ENCODE results near the gene C6orf141. TPM values are rescaled to one million over a fixed set of nuclear protein-coding genes. Genes with fewer than 3 reads are reported as not detected.

Gene C6orf141
- total and polyA plus RNA-seq, 2 of the 13 experiments (the other 11 are each of a cell fraction or from before 2014, with no cell fraction given): 0.07 TPM; not detected in 1

DNA sequence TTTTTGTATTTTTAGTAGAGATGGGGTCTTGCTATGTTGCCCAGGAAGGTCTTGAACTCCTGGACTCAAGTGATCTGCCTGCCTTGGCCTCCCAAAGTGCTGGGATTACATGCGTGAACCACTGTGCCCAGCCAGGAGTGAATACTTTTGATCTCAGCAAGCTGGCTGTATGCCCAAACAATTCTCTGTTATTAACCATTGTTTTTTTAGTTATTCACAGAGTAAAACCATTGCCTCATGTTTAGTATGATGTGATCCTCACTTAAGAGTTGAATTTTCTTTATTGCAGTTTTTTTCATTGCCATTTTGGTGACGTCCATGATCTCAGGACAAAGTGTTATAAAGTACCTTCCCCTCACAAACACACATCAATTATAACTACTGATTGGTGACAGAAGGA is 14.8 kb downstream of the C6orf141 start:
- Histone ChIP-seq H3K27ac (ENCODE audit: extremely low read length, insufficient read depth, low read length) (no peak overlapping the region), H3K27me3 (ENCODE audit: control insufficient read depth in 1 of 2, insufficient read depth in 2 of 2, low read length in 2 of 2) (no peaks in the 10 kb centered on the region), H3K9me3 (ENCODE audit: low read length) (no peaks in the 10 kb centered on the region), H2AFZ (ENCODE audit: low read length) (no peak overlapping the region), H3K36me3 (replicated peaks in 1 of 2; ENCODE audit: control insufficient read depth in 1 of 2, insufficient read depth in 2 of 2, low read length in 2 of 2) (no peaks in the 10 kb centered on the region), H4K20me1 (ENCODE audit: insufficient read depth, low read length) (no peaks in the 10 kb centered on the region), H3K4me2 (ENCODE audit: low read depth, low read length) (no peak overlapping the region), H3K79me2 (ENCODE audit: insufficient read depth, low read length) (no peaks in the 10 kb centered on the region), H3K4me1 (ENCODE audit: insufficient read depth, low read length) (peaks cover 35% of the 10 kb centered on the region), H3K4me3 (replicated peaks in 1 of 3; ENCODE audit: insufficient read depth in 1 of 3, low read depth in 2 of 3, low read length in 3 of 3) (no peak overlapping the region), H3K9ac (ENCODE audit: insufficient read depth, low read depth, low read length) (no peak overlapping the region)
- ATAC-seq (no peak), DNase-seq (ENCODE audit: low spot score) (no peak), FAIRE-seq (no peak)
- in situ Hi-C loops (cut with HindIII; ENCODE audit: extremely low pct_ligation_motif_present, low pct_unique_long_range_greater_than_20kb) (no loop called here), intact Hi-C loops (cut with micrococcal nuclease; ENCODE audit: unreplicated experiment) (no loop called here)
- ChIA-PET POLR2A (no interaction called here), CTCF (ENCODE audit: low intra/inter-chr PET ratio, low total read pairs) (no interaction called here)
- no TSS peak for BruUV-seq (replicated peaks)
- 35% methylated on average over 2 of the region's 2 CpGs for WGBS (ENCODE audit: low lambda C conversion rate)
- TF ChIP-seq, protein P1, sequence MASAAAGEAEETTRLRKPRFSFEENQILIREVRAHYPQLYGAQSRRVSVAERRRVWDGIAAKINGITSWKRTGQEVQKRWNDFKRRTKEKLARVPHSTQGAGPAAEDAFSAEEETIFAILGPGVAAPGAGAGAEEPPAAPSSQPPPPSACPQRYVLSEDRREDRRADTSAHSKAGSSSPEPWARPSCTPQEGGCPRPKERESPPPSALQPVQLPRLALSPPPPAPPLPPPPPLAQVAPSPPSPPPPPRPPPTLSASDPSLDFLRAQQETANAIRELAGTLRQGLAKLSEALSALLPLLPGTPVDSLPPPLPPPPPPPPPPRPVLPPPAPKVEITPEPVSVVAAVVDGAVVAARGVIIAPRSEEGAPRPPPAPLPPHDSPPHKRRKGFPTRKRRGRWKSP (CRISPR knock-in tag; IDR thresholded peaks at IDR 0.05): no peak
- TF ChIP-seq ZNF235 (CRISPR knock-in tag; IDR thresholded peaks at IDR 0.05; ENCODE audit: borderline replicate concordance): no peak
- no peak for TF ChIP-seq MXD4 (CRISPR knock-in tag; IDR thresholded peaks at IDR 0.05)
- TF ChIP-seq ZNF234 (CRISPR knock-in tag; conservative IDR thresholded peaks at IDR 0.05): no peak
- TF ChIP-seq JUN (CRISPR knock-in tag; IDR thresholded peaks at IDR 0.05): no peak
- TF ChIP-seq, protein P2, sequence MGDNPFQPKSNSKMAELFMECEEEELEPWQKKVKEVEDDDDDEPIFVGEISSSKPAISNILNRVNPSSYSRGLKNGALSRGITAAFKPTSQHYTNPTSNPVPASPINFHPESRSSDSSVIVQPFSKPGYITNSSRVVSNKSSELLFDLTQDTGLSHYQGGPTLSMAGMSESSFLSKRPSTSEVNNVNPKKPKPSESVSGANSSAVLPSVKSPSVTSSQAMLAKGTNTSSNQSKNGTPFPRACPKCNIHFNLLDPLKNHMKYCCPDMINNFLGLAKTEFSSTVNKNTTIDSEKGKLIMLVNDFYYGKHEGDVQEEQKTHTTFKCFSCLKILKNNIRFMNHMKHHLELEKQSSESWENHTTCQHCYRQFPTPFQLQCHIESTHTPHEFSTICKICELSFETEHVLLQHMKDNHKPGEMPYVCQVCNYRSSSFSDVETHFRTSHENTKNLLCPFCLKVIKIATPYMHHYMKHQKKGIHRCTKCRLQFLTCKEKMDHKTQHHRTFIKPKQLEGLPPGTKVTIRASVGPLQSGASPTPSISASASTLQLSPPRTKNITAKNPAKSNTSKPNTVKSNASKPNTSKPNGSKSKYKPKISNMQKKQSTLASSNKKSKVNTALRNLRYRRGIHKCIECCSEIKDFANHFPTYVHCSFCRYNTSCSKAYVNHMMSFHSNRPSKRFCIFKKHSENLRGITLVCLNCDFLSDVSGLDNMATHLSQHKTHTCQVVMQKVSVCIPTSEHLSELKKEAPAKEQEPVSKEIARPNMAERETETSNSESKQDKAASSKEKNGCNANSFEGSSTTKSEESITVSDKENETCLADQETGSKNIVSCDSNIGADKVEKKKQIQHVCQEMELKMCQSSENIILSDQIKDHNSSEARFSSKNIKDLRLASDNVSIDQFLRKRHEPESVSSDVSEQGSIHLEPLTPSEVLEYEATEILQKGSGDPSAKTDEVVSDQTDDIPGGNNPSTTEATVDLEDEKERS (CRISPR knock-in tag; IDR thresholded peaks at IDR 0.05): no peak
- TF ChIP-seq ZFP36L1 (CRISPR knock-in tag; IDR thresholded peaks at IDR 0.05): no peak
- TF ChIP-seq RARA (CRISPR knock-in tag; IDR thresholded peaks at IDR 0.05): no peak
- TF ChIP-seq ZHX1 (CRISPR knock-in tag; IDR thresholded peaks at IDR 0.05; ENCODE audit: low read depth): no peak
- TF ChIP-seq, protein P3, sequence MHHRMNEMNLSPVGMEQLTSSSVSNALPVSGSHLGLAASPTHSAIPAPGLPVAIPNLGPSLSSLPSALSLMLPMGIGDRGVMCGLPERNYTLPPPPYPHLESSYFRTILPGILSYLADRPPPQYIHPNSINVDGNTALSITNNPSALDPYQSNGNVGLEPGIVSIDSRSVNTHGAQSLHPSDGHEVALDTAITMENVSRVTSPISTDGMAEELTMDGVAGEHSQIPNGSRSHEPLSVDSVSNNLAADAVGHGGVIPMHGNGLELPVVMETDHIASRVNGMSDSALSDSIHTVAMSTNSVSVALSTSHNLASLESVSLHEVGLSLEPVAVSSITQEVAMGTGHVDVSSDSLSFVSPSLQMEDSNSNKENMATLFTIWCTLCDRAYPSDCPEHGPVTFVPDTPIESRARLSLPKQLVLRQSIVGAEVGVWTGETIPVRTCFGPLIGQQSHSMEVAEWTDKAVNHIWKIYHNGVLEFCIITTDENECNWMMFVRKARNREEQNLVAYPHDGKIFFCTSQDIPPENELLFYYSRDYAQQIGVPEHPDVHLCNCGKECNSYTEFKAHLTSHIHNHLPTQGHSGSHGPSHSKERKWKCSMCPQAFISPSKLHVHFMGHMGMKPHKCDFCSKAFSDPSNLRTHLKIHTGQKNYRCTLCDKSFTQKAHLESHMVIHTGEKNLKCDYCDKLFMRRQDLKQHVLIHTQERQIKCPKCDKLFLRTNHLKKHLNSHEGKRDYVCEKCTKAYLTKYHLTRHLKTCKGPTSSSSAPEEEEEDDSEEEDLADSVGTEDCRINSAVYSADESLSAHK (CRISPR knock-in tag; IDR thresholded peaks at IDR 0.05; ENCODE audit: borderline replicate concordance): no peak
- no peak for TF ChIP-seq SMARCC2 (IDR thresholded peaks at IDR 0.05)
- TF ChIP-seq CEBPB (IDR thresholded peaks at IDR 0.05; ENCODE audit: borderline replicate concordance, low read depth, low read length): no peak
- no peak for TF ChIP-seq CHCHD3 (CRISPR knock-in tag; IDR thresholded peaks at IDR 0.05)
- TF ChIP-seq KLF13 (CRISPR knock-in tag; IDR thresholded peaks at IDR 0.05): no peak

All from HepG2 (cell line).